GM11168 (cell line): ENCODE results near the gene NCBP3.

ENCODE experiments used
- in situ Hi-C: fragments of 300-500 bp; cut with MboI; formaldehyde crosslinking; loops from one replicate; pipeline ENCODE4 v1.12.0; 2022; ENCODE audit warnings: low sequenced_read_pairs; ENCODE audit not compliant: unreplicated experiment

Gene NCBP3

GRCh38 chr17:3762922-3763776 lies 82.9 kb downstream of the NCBP3 start:
- in situ Hi-C loops, result no loop called here

DNA sequence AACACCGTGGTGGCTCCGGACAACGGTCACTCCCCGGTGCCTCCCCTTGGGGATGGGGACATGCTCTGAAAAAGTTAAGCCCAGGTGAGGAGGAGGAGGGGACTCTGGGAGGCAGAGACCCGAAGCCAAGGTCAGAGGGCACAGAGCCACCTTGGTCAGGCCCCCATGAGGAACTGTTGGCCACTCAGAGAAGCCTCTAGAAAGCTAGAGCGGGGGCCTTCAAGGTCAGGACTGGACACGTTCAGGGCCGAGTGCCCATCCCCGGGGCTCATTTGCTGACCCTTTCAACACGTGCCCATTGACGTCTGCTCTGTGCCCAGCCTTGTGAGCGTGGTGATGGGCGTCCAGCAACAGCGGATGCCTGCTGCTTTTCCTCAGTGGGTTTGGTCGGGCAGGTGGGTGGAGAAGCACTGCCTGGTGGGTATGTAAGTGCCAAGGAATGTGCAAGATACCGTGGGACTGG lies 84.1 kb downstream of the NCBP3 start:
- in situ Hi-C loops, result no loop called here

GRCh38 chr17:3761036-3761917 lies 84.8 kb downstream of the NCBP3 start:
- in situ Hi-C loops, result no loop called here

DNA sequence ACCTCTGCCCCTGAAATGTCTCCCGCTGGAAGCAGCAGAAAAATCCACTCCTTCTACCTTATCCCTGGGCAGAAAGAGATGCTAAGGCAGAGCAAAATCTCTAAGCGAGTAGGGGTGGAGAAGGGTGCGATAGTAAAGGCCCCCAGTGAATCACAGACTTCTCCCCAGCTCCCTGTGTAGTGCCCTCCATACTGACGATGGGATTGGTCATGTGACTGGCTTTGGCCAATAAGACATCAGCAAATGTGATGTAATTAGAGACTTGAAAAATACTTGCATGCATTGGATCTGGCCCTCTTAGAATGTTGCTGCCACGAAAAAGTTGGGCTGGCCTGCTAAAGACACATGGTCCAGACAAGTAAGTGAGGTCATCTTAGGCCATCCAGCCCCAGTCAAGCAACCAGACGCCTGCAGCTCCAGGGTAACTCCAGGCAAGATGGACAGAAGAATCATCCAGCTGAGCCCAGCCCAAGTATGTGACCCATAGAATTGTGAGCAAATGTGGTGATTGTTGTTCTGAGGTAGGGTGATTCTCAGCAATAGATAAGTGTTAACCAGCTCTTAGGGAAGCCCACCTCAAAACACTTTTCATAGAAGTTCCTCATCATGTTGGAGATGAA lies 86.3 kb downstream of the NCBP3 start:
- in situ Hi-C loops, result no loop called here

DNA sequence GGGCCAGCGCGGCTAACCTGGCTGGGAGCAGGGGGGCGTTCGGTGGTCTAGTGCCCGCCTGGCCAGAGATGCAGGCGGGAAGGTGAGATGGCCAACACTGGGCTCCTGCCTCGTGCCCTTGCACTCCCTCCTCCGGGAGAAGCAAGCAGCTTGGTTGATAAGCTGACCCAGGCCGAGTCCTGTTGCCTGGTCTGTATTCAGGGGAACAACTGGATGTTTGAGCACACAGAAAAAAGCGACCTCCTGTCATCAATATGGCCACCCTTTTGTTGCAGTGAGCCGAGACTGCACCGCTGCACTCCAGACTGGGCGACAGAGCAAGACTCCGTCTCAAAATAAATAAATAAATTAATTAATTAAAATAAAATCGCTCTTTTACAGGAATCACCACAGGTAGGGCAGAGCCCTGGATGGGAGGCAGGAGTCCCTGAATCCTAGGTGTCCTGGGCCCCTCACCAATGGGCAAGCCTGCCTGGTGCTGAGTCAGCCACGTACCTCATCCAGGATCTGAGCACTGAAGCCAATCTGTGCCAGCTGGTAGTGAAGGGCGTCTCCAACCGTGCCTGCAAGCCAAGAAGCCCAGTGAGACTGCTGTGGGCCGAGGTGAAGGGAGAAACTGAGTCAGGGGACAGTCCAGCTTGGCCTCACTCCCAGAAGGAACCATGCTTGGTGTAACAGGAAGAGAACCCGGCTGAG lies 90.6 kb downstream of the NCBP3 start:
- in situ Hi-C loops, result no loop called here

- in situ Hi-C loops, result no loop called here
Observed at GRCh38 chr17:3754458-3755334, 91.3 kb downstream of the NCBP3 start.

GRCh38 chr17:3754066-3754457 lies 92.0 kb downstream of the NCBP3 start:
- in situ Hi-C loops, result no loop called here

GRCh38 chr17:3753624-3754023 lies 92.4 kb downstream of the NCBP3 start:
- in situ Hi-C loops, result no loop called here
